GM19043 (cell line): ENCODE results near the gene PDIA5.
A peak's percentile ranks its signal among the peaks of the same experiment; 100 is the strongest.

ENCODE experiments used
- ATAC-seq: cut with Tn5 transposase; IDR thresholded peaks from one replicate; pipeline ENCODE4 v1.9.1; 2021; ENCODE audit warnings: low read depth; ENCODE audit not compliant: unreplicated experiment

The PDIA5 gene

GRCh38 chr3:123039178-123039577, 27.6 kb upstream of the PDIA5 start:
- ATAC-seq, result no peak

GRCh38 chr3:123042413-123042812, 24.4 kb upstream of the PDIA5 start:
- ATAC-seq, result no peak

- ATAC-seq, result no peak
These were observed 21.7 kb upstream of the PDIA5 start for GRCh38 chr3:123044981-123045763.

- ATAC-seq, result no peak
These were observed 20.4 kb upstream of the PDIA5 start for GRCh38 chr3:123046262-123047061.

GRCh38 chr3:123047062-123047319, 19.8 kb upstream of the PDIA5 start:
- ATAC-seq, result no peak

- no peak for ATAC-seq
These were observed 18.2 kb upstream of the PDIA5 start for GRCh38 chr3:123048480-123049237.

GRCh38 chr3:123050666-123051065, 16.2 kb upstream of the PDIA5 start:
- no peak for ATAC-seq

- ATAC-seq, result no peak
These were observed 13.7 kb upstream of the PDIA5 start for GRCh38 chr3:123053107-123053506.

GRCh38 chr3:123054109-123054778, 12.6 kb upstream of the PDIA5 start:
- ATAC-seq, result no peak

- no peak for ATAC-seq
These were observed 11.9 kb upstream of the PDIA5 start for GRCh38 chr3:123054931-123055330.

- no peak for ATAC-seq
These were observed 11.5 kb upstream of the PDIA5 start for GRCh38 chr3:123055352-123055751.

- ATAC-seq, result no peak
These were observed 8.3 kb upstream of the PDIA5 start for GRCh38 chr3:123058505-123058904.

- ATAC-seq, result no peak
These were observed 6.8 kb upstream of the PDIA5 start for GRCh38 chr3:123060054-123060453.

GRCh38 chr3:123061856-123062255, 5.0 kb upstream of the PDIA5 start:
- ATAC-seq, result no peak

- no peak for ATAC-seq
These were observed 3.8 kb upstream of the PDIA5 start for GRCh38 chr3:123063034-123063433.

- no peak for ATAC-seq
These were observed 2.3 kb upstream of the PDIA5 start for GRCh38 chr3:123064506-123064905.

- ATAC-seq, result no peak
These were observed 1.9 kb upstream of the PDIA5 start for GRCh38 chr3:123064914-123065313.

- no peak for ATAC-seq
These were observed 278 bp upstream of the PDIA5 start for GRCh38 chr3:123066599-123066895.

GRCh38 chr3:123067689-123068600, 1.1 kb downstream of the PDIA5 start:
- peak; percentile 18 for ATAC-seq
